ENCODE measurements around the gene CHST12. TPM values are rescaled to one million over a fixed set of nuclear protein-coding genes. Genes with fewer than 3 reads are reported as not detected.
A peak's percentile ranks its signal among the peaks of the same experiment; 100 is the strongest.

Gene CHST12
- total and polyA plus RNA-seq, 4 donors = 14.7 to 30.9 (median 16.8) TPM

GRCh38 chr7:2425749-2426148 lies 22.3 kb downstream of the CHST12 start:
- H3K36me3 ChIP-seq (ENCODE audit: control insufficient read depth in 4 of 4, insufficient read depth in 4 of 4, low read length in 4 of 4) = no peaks in the 10 kb centered on the region
- H3K4me1 ChIP-seq (ENCODE audit: control insufficient read depth in 5 of 5, insufficient read depth in 5 of 5, low read length in 5 of 5) = peaks cover 0 to 2% (median 0%) of the 10 kb centered on the region in 5 donors
- DNase-seq (no peak), ATAC-seq (ENCODE audit: insufficient read depth, low FRiP score) (no peak)
- no peak overlapping the region for H3K27ac ChIP-seq (ENCODE audit: low read depth in 1 of 2, low read length in 1 of 2)
- H3K27me3 ChIP-seq (ENCODE audit: control insufficient read depth in 3 of 3, insufficient read depth in 3 of 3, low read length in 2 of 3) = no peaks in the 10 kb centered on the region
- no peak overlapping the region for H3K9ac ChIP-seq (ENCODE audit: insufficient read depth in 1 of 2, low read length in 2 of 2)
- no peak overlapping the region for H3K4me3 ChIP-seq
- TF ChIP-seq, protein P1, sequence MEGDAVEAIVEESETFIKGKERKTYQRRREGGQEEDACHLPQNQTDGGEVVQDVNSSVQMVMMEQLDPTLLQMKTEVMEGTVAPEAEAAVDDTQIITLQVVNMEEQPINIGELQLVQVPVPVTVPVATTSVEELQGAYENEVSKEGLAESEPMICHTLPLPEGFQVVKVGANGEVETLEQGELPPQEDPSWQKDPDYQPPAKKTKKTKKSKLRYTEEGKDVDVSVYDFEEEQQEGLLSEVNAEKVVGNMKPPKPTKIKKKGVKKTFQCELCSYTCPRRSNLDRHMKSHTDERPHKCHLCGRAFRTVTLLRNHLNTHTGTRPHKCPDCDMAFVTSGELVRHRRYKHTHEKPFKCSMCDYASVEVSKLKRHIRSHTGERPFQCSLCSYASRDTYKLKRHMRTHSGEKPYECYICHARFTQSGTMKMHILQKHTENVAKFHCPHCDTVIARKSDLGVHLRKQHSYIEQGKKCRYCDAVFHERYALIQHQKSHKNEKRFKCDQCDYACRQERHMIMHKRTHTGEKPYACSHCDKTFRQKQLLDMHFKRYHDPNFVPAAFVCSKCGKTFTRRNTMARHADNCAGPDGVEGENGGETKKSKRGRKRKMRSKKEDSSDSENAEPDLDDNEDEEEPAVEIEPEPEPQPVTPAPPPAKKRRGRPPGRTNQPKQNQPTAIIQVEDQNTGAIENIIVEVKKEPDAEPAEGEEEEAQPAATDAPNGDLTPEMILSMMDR (IDR thresholded peaks at IDR 0.05; ENCODE audit: control extremely low read depth, extremely low read depth) = no peak
- WGBS, 2 donors = 91 to 98% methylated on average over 10 of the region's 10 CpGs
- peaks cover 0 to under 1% (median 0%) of the 10 kb centered on the region in 4 donors for H3K9me3 ChIP-seq (ENCODE audit: control insufficient read depth in 4 of 4, insufficient read depth in 3 of 4, low read length in 3 of 4)

DNA sequence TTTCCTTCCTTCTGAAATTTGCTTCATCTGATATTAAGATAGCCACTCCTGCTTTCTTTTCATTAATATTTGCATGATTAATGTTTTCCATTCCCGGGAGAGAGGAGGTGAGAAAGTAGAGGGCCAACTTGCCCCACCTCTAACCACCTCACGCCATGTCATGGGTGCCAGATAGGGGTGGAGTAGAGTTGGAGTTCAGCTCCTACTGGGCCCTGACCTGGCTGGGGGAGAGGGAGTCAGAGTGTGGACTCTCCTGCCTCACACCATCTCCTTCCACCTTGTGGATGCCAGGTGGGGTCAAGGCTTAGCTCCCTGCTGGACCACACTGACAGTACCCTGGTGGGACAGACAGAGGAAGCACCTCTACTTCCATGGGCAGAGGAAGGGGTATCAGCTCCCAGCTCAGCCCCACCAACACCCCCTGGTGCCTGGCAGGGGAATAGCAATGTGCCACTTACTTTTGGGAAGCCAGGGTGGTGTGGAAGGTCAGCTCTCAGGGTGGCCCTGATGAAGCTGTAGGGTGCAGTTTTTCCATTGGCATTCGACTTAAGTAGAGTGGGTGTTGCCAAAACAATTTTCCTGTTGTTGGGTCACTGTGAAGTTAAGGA lies 28.0 kb downstream of the CHST12 start:
- ATAC-seq (ENCODE audit: insufficient read depth, low FRiP score) (no peak), DNase-seq (no peak)
- TF ChIP-seq, protein P1 (IDR thresholded peaks at IDR 0.05; ENCODE audit: control extremely low read depth, extremely low read depth) = peak; percentile 5
- Histone ChIP-seq H3K27me3 (ENCODE audit: control insufficient read depth in 3 of 3, insufficient read depth in 3 of 3, low read length in 2 of 3) (no peaks in the 10 kb centered on the region), H3K9ac (ENCODE audit: insufficient read depth in 1 of 2, low read length in 2 of 2) (no peak overlapping the region), H3K36me3 (ENCODE audit: control insufficient read depth in 4 of 4, insufficient read depth in 4 of 4, low read length in 4 of 4) (peaks cover 9 to 21% (median 14%) of the 10 kb centered on the region in 4 donors), H3K9me3 (ENCODE audit: control insufficient read depth in 4 of 4, insufficient read depth in 3 of 4, low read length in 3 of 4) (peaks cover 0 to 5% (median 2%) of the 10 kb centered on the region in 4 donors), H3K4me3 (no peak overlapping the region), H3K4me1 (ENCODE audit: control insufficient read depth in 5 of 5, insufficient read depth in 5 of 5, low read length in 5 of 5) (no peaks in the 10 kb centered on the region), H3K27ac (ENCODE audit: low read depth in 1 of 2, low read length in 1 of 2) (no peak overlapping the region)
- WGBS, 2 donors = 78 to 86% methylated on average over 3 of the region's 3 CpGs

GRCh38 chr7:2432910-2433712 lies 29.7 kb downstream of the CHST12 start:
- H3K27me3 ChIP-seq (ENCODE audit: control insufficient read depth in 3 of 3, insufficient read depth in 3 of 3, low read length in 2 of 3) = no peaks in the 10 kb centered on the region
- TF ChIP-seq, protein P1 (IDR thresholded peaks at IDR 0.05; ENCODE audit: control extremely low read depth, extremely low read depth) = no peak

More at GRCh38 chr7:2432910-2433712, 29.7 kb downstream of the CHST12 start:
- Histone ChIP-seq H3K36me3 (ENCODE audit: control insufficient read depth in 4 of 4, insufficient read depth in 4 of 4, low read length in 4 of 4) (peaks cover 9 to 21% (median 14%) of the 10 kb centered on the region in 4 donors), H3K9me3 (ENCODE audit: control insufficient read depth in 4 of 4, insufficient read depth in 3 of 4, low read length in 3 of 4) (peaks cover 0 to 5% (median 2%) of the 10 kb centered on the region in 4 donors), H3K9ac (ENCODE audit: insufficient read depth in 1 of 2, low read length in 2 of 2) (no peak overlapping the region), H3K27ac (ENCODE audit: low read depth in 1 of 2, low read length in 1 of 2) (no peak overlapping the region), H3K4me3 (no peak overlapping the region), H3K4me1 (ENCODE audit: control insufficient read depth in 5 of 5, insufficient read depth in 5 of 5, low read length in 5 of 5) (peaks cover 0 to 5% (median 0%) of the 10 kb centered on the region in 5 donors)
- DNase-seq (no peak), ATAC-seq (ENCODE audit: insufficient read depth, low FRiP score) (no peak)
- 98% methylated on average over 85 of the region's 85 CpGs for WGBS, 2 donors
